ENCODE results near the gene SENP1.

DNA sequence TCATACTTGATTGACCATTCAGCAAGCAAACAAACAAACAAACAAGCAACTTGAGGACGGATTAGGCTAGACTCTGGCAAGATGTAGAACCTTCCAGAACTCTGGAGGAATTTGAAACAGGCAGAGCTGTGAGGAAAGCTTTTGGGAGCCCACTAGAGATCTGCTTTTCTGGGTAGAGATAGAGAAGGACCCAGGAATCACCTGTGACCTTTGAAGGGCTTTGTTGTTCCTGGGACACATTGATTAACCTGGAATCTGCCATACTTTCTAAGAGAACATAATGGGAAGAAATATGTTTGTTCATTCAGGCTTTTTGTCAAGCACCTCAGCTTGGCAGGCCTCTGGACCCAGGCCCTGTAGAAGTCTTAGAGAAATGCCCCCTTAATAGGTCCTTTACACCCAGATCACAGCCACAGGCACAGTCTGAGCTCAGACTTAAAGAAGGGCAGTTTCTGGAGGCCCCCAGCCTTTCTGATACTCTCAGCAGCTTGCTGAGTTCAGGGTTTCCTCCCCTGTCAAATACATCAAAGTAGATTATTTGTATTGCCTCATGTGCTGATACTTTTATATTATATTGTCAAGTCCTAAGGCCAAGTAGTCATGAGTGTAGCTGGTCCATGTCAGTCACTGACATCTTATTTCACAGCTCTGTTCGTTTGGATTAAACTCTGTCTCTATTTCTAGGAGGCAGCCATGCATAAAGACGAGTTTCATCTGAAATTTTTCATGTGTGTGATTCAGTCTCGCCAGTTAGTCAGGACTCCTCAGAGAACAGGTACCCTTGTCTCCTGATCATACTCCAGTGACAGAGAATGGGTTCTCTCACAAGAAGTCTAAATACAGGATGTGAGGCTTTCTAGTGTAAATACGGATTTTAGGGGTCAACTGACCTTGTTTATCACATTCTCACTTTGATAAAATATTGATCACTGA is 1.1 kb upstream of the SENP1 start:
- TF ChIP-seq, protein P1, sequence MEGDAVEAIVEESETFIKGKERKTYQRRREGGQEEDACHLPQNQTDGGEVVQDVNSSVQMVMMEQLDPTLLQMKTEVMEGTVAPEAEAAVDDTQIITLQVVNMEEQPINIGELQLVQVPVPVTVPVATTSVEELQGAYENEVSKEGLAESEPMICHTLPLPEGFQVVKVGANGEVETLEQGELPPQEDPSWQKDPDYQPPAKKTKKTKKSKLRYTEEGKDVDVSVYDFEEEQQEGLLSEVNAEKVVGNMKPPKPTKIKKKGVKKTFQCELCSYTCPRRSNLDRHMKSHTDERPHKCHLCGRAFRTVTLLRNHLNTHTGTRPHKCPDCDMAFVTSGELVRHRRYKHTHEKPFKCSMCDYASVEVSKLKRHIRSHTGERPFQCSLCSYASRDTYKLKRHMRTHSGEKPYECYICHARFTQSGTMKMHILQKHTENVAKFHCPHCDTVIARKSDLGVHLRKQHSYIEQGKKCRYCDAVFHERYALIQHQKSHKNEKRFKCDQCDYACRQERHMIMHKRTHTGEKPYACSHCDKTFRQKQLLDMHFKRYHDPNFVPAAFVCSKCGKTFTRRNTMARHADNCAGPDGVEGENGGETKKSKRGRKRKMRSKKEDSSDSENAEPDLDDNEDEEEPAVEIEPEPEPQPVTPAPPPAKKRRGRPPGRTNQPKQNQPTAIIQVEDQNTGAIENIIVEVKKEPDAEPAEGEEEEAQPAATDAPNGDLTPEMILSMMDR (IDR thresholded peaks at IDR 0.05; ENCODE audit: extremely low read depth in 1 of 2, insufficient read depth in 1 of 2, low read depth in 1 of 2, low read length in 2 of 2), result no peak
- TF ChIP-seq POLR2AphosphoS5 (IDR thresholded peaks at IDR 0.05; ENCODE audit: insufficient read depth, low read depth, low read length) (no peak), POLR2A (IDR thresholded peaks at IDR 0.05; ENCODE audit: low read depth, low read length) (no peak), GATA2 (IDR thresholded peaks at IDR 0.05; ENCODE audit: insufficient read depth, insufficient read length, low read depth, low read length) (no peak)
